ENCODE measurements around the gene STK32C. TPM values are rescaled to one million over a fixed set of nuclear protein-coding genes. Genes with fewer than 3 reads are reported as not detected.

STK32C gene
- total and polyA plus RNA-seq, 4 donors, result 4.9 to 12.4 (median 9.7) TPM

- intact Hi-C loops (cut with DNase I), result no loop called here
- ATAC-seq (ENCODE audit: low FRiP score), result no peak
- 59 to 65% methylated on average over 23 of the region's 23 CpGs for WGBS, 2 donors
Observed at GRCh38 chr10:132178672-132179545, 128.8 kb downstream of the STK32C start.

DNA sequence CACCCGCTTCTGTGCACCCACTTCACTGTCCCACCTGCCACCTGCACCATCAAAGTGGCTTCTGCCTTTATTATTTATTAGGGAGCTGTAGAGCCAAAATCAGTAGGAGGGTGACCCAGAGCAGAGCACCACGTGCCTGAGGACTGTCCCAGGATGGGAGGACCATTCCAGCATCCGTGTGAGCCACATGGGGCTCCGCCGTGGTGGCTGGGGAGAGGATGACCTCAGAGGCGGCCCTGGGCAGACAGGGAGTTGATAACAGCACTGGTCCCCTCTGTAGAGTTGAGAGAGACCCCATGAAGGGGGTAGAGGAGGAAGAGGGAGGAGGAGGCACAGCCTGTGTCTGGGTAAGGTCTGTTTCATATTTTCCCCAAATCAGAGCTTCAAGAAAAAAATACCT, 129.7 kb downstream of the STK32C start:
- intact Hi-C loops (cut with DNase I), result no loop called here
- DNase-seq (peak in 1 of 2 donors; percentile 53), ATAC-seq (ENCODE audit: low FRiP score) (no peak)
- Histone ChIP-seq H3K27ac (ENCODE audit: low read depth in 1 of 2, low read length in 2 of 2) (no peak overlapping the region), H3K36me3 (ENCODE audit: control insufficient read depth in 1 of 2, insufficient read depth in 2 of 2, low read length in 1 of 2) (no peaks in the 10 kb centered on the region), H3K9me3 (ENCODE audit: control insufficient read depth, low read length) (no peaks in the 10 kb centered on the region), H3K27me3 (ENCODE audit: control insufficient read depth in 1 of 2, insufficient read depth in 2 of 2, low read length in 1 of 2) (no peaks in the 10 kb centered on the region), H3K4me1 (ENCODE audit: control insufficient read depth in 1 of 2, insufficient read depth in 2 of 2, low read length in 2 of 2) (no peaks in the 10 kb centered on the region), H3K4me3 (ENCODE audit: low read length in 2 of 2) (no peak overlapping the region)
- WGBS, 2 donors, result 64 to 69% methylated on average over 6 of the region's 6 CpGs

More at GRCh38 chr10:132178672-132179545, 128.8 kb downstream of the STK32C start:
- Histone ChIP-seq H3K4me3 (ENCODE audit: low read length in 2 of 2) (no peak overlapping the region), H3K27ac (ENCODE audit: low read depth in 1 of 2, low read length in 2 of 2) (no peak overlapping the region), H3K36me3 (ENCODE audit: control insufficient read depth in 1 of 2, insufficient read depth in 2 of 2, low read length in 1 of 2) (no peaks in the 10 kb centered on the region), H3K9me3 (ENCODE audit: control insufficient read depth, low read length) (no peaks in the 10 kb centered on the region), H3K27me3 (ENCODE audit: control insufficient read depth in 1 of 2, insufficient read depth in 2 of 2, low read length in 1 of 2) (no peaks in the 10 kb centered on the region), H3K4me1 (ENCODE audit: control insufficient read depth in 1 of 2, insufficient read depth in 2 of 2, low read length in 2 of 2) (no peaks in the 10 kb centered on the region)
- peak in 1 of 2 donors; percentile 43 for DNase-seq

GRCh38 chr10:132176623-132177500, 130.9 kb downstream of the STK32C start:
- Histone ChIP-seq H3K36me3 (ENCODE audit: control insufficient read depth in 1 of 2, insufficient read depth in 2 of 2, low read length in 1 of 2) (no peaks in the 10 kb centered on the region), H3K4me1 (ENCODE audit: control insufficient read depth in 1 of 2, insufficient read depth in 2 of 2, low read length in 2 of 2) (no peaks in the 10 kb centered on the region), H3K27me3 (ENCODE audit: control insufficient read depth in 1 of 2, insufficient read depth in 2 of 2, low read length in 1 of 2) (no peaks in the 10 kb centered on the region), H3K4me3 (ENCODE audit: low read length in 2 of 2) (no peak overlapping the region), H3K9me3 (ENCODE audit: control insufficient read depth, low read length) (no peaks in the 10 kb centered on the region), H3K27ac (ENCODE audit: low read depth in 1 of 2, low read length in 2 of 2) (no peak overlapping the region)
- no peak for ATAC-seq (ENCODE audit: low FRiP score)
- WGBS, 2 donors, result 59 to 63% methylated on average over 19 of the region's 19 CpGs
- intact Hi-C loops (cut with DNase I), result no loop called here
- DNase-seq, result peak in 1 of 2 donors; percentile 27

DNA sequence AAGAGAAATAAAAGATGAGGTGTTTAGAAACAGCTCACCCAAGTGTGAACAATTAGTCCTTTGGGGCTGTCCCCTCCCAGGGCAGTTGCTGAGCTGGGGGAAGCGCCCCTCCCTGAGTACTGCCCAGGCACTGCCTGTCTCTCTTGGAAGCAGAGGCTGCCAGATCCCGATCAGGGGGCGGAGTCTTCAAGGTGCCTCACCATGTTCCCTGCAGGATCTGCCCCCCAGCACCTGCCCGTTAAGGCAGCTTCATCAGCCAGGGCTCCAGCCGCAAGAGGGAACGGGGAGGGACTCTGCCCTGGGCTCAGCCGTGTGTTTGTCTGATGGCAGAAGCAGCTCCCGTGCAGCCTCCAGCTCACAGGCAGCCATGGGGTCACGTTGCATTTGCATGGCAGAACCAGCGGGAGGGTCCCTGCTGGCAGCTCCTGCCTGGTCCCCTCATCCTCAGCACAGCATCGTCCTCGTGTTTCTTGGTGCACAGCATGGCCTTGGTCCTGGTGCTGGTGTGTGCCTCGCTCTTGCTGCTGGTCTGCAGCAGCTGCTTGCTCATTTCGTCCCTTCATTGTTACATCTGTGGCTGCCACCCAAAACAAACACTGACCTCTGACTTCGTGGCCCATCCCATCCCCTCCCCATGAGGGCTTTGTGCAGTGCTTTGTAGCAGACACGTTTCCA, 131.7 kb downstream of the STK32C start:
- Histone ChIP-seq H3K4me3 (ENCODE audit: low read length in 2 of 2) (no peak overlapping the region), H3K36me3 (ENCODE audit: control insufficient read depth in 1 of 2, insufficient read depth in 2 of 2, low read length in 1 of 2) (no peaks in the 10 kb centered on the region), H3K27ac (ENCODE audit: low read depth in 1 of 2, low read length in 2 of 2) (no peak overlapping the region), H3K4me1 (ENCODE audit: control insufficient read depth in 1 of 2, insufficient read depth in 2 of 2, low read length in 2 of 2) (no peaks in the 10 kb centered on the region), H3K27me3 (ENCODE audit: control insufficient read depth in 1 of 2, insufficient read depth in 2 of 2, low read length in 1 of 2) (no peaks in the 10 kb centered on the region), H3K9me3 (ENCODE audit: control insufficient read depth, low read length) (no peaks in the 10 kb centered on the region)
- ATAC-seq (ENCODE audit: low FRiP score), result no peak
- intact Hi-C loops (cut with DNase I), result no loop called here
- DNase-seq, result peak in 1 of 2 donors; percentile 62
- 7% methylated on average over 16 of the region's 16 CpGs for WGBS, 2 donors

DNA sequence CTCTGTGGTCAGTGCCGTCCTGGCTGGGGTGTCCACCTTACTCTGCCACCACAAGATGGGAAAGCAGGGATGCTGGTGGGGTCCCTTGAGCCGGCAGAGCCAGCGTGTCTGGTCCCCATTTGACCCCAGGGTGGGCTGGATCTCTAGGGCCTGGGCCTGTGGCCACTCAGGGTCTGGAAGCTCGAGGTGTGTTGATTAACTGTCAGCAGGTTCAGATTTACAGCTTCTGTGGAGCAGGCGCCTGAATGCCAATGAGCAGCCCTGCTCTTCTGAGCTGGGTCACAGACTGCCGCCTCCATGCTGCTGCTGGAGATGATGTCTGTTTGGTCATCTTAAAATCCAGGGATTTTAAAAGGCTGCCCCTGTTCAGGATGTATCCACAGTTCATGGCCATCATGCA, 132.3 kb downstream of the STK32C start:
- H3K9me3 ChIP-seq (ENCODE audit: control insufficient read depth, low read length), result no peaks in the 10 kb centered on the region
- H3K36me3 ChIP-seq (ENCODE audit: control insufficient read depth in 1 of 2, insufficient read depth in 2 of 2, low read length in 1 of 2), result no peaks in the 10 kb centered on the region
- no peak overlapping the region for H3K27ac ChIP-seq (ENCODE audit: low read depth in 1 of 2, low read length in 2 of 2)
- intact Hi-C loops (cut with DNase I), result no loop called here
- ATAC-seq (ENCODE audit: low FRiP score) (no peak), DNase-seq (peak; percentile 8 to 31)
- H3K4me3 ChIP-seq (ENCODE audit: low read length in 2 of 2), result no peak overlapping the region
- WGBS, 2 donors, result 17 to 25% methylated on average over 6 of the region's 6 CpGs
- no peaks in the 10 kb centered on the region for H3K4me1 ChIP-seq (ENCODE audit: control insufficient read depth in 1 of 2, insufficient read depth in 2 of 2, low read length in 2 of 2)
- no peaks in the 10 kb centered on the region for H3K27me3 ChIP-seq (ENCODE audit: control insufficient read depth in 1 of 2, insufficient read depth in 2 of 2, low read length in 1 of 2)

GRCh38 chr10:132174237-132174636, 133.5 kb downstream of the STK32C start:
- Histone ChIP-seq H3K27me3 (ENCODE audit: control insufficient read depth in 1 of 2, insufficient read depth in 2 of 2, low read length in 1 of 2) (no peaks in the 10 kb centered on the region), H3K4me1 (ENCODE audit: control insufficient read depth in 1 of 2, insufficient read depth in 2 of 2, low read length in 2 of 2) (no peaks in the 10 kb centered on the region), H3K36me3 (ENCODE audit: control insufficient read depth in 1 of 2, insufficient read depth in 2 of 2, low read length in 1 of 2) (no peaks in the 10 kb centered on the region), H3K4me3 (ENCODE audit: low read length in 2 of 2) (no peak overlapping the region), H3K9me3 (ENCODE audit: control insufficient read depth, low read length) (no peaks in the 10 kb centered on the region), H3K27ac (ENCODE audit: low read depth in 1 of 2, low read length in 2 of 2) (no peak overlapping the region)
- DNase-seq (peak in 1 of 2 donors; percentile 47), ATAC-seq (ENCODE audit: low FRiP score) (no peak)
- intact Hi-C loops (cut with DNase I), result no loop called here
- WGBS, 2 donors, result 87 to 88% methylated on average over 11 of the region's 11 CpGs

- intact Hi-C loops (cut with DNase I), result no loop called here
- WGBS, 2 donors, result 88 to 93% methylated on average over 5 of the region's 5 CpGs
- DNase-seq, result peak; percentile 24 to 26
Observed at GRCh38 chr10:132173185-132173584, 134.6 kb downstream of the STK32C start.

More at GRCh38 chr10:132173185-132173584, 134.6 kb downstream of the STK32C start:
- Histone ChIP-seq H3K9me3 (ENCODE audit: control insufficient read depth, low read length) (no peaks in the 10 kb centered on the region), H3K4me3 (ENCODE audit: low read length in 2 of 2) (no peak overlapping the region), H3K4me1 (ENCODE audit: control insufficient read depth in 1 of 2, insufficient read depth in 2 of 2, low read length in 2 of 2) (no peaks in the 10 kb centered on the region), H3K27me3 (ENCODE audit: control insufficient read depth in 1 of 2, insufficient read depth in 2 of 2, low read length in 1 of 2) (no peaks in the 10 kb centered on the region), H3K27ac (ENCODE audit: low read depth in 1 of 2, low read length in 2 of 2) (no peak overlapping the region), H3K36me3 (ENCODE audit: control insufficient read depth in 1 of 2, insufficient read depth in 2 of 2, low read length in 1 of 2) (no peaks in the 10 kb centered on the region)
- ATAC-seq (ENCODE audit: low FRiP score), result no peak
